Stimulated activated CD8-positive, alpha-beta memory T cell treated with anti-CD3 and anti-CD28 coated beads, Interleukin-4, amount 100 ng/mL, for 4 hours (primary cell): Measurements from ENCODE around the gene TTBK2.
A peak's percentile ranks its signal among the peaks of the same experiment; 100 is the strongest.
"Not testable (repeated sequence)": the region's sequence is repeated elsewhere in the genome, so short reads cannot be mapped to it uniquely, and the experiment has no call there.

Source experiments
- DNase-seq, 2 donors: peaks; one replicate each; pipeline ENCODE4 v3.0.0-alpha.2; 2020; ENCODE audit warnings: low read depth in 2 of 2, low spot score in 1 of 2

The TTBK2 gene

DNA sequence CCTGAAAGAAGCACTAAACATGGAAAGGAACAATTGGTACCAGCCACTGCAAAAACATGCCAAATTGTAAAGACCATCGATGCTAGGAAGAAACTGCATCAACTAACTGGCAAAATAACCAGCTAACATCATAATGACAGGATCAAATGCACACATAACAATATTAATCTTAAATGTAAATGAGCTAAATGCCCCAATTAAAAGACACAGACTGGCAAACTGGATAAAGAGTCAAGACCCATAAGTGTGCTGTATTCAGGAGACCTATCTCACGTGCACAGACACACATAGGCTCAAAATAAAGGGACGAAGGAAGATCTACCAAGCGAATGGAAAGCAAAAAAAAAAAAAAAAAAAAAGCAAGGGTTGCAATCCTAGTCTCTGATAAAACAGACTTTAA lies 154.5 kb downstream of the TTBK2 start:
- DNase-seq = not testable (repeated sequence)

DNA sequence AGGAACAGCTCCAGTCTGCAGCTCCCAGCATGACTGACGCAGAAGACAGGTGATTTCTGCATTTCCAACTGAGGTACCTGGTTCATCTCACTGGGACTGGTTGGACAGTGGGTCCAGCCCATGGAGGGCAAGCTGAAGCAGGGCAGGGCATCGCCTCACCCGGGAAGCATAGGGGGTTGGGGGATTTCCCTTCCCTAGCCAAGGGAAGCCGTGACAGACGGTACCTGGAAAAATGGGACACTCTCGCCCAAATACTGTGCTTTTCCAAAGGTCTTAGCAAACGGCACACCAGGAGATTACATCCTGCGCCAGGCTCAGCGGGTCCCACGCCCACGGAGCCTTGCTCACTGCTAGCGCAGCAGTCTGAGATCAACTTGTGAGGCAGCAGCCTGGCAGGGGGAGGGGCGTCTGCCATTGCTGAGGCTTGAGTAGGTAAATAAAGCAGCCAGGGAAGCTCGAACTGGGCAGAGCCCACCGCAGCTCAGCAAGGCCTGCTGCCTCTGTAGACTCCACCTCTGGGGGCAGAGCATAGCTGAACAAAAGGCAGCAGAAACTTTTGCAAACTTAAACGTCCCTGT lies 156.3 kb downstream of the TTBK2 start:
- DNase-seq = not testable (repeated sequence)

DNA sequence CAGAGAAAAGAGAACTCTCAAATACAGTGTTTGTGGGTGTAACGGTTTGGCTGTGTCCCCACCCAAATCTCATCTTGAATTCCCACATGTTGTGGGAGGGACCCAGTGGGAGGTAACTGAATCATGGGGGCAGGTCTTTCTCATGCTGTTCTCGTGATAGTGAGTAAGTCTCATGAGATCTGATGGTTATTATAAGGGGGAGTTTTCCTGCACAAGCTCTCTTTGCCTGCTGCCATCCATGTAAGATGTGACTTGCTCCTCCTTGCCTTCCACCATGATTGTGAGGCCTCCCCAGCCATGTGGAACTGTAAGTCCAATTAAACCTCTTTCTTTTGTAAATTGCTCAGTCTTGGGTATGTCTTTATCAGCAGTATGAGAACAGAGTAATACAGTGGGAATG lies 158.8 kb downstream of the TTBK2 start:
- DNase-seq = not testable (repeated sequence)

DNA sequence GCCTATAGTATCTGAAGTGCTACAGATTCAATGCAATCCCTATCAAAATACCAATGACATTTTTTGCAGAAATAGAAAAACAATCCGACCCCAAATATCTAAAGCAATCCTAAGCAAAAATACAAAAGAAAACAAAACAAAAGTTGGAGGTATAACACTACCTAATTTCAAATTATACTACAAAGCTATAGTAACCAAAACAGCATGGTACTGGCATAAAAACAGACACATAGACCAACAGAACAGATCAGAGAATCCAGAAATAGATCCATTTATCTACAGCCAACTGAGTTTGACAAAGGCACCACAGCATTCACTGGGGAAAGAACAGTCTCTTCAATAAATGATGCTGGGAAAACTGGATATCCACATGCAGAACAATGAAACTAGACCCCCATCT lies 159.8 kb downstream of the TTBK2 start:
- no peak for DNase-seq

DNA sequence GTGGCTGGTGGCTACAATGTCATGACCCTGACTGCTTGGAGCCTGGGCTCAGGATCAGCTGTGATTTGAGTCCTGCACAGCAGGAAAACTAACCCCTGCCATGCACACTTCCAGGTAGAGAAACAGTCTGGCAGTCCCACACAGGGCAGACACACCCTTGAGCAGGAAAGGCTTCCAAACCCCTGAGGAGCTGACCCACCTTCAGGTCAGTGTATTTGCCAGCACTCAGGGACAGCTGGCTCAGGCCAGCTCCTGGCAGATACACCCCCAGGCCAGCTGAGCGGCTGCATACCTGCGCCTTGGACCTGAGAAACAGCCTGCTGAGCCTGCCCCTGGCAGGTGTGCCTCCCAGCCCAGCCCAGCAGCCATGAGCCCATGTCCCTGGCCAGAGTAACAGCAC lies 161.5 kb downstream of the TTBK2 start:
- DNase-seq = no peak

DNA sequence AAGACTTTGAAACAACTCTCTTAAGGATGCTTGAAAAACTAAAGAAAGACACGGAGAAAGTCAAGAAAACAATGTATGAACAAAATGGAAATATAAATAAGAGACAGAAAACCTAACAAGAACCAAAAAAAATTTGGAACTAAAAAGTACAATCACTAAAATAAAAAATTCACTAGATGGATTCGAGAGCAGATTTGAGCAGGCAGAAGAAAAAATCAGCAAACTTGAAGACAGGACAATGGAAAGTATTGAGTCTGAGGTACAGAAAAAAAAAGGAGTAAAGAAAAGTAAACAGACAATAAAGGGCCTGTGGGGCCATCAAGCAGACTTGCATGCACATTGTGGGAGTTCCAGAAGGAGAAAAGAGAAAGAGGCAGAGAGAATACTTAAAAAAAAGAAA lies 170.3 kb downstream of the TTBK2 start:
- no peak for DNase-seq

DNA sequence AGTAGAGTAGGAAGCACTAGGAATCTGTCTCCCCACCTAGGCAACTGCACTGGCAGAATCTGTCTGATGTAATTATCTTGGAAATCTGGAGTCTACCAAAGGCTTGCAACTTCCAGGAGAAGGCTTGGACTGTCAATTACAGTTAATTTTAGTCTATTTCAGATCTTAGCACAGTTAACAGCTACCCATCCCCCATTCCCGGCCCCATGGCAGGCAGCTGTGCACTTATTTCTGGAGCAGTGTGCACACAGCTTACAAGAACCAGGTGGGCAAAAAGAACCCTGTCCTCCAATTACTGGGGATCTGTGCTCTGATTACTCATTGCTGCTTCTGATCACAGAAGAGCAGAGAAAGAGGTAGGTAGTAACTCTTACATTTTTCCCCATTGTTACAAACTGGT lies 171.3 kb downstream of the TTBK2 start:
- DNase-seq = no peak

DNA sequence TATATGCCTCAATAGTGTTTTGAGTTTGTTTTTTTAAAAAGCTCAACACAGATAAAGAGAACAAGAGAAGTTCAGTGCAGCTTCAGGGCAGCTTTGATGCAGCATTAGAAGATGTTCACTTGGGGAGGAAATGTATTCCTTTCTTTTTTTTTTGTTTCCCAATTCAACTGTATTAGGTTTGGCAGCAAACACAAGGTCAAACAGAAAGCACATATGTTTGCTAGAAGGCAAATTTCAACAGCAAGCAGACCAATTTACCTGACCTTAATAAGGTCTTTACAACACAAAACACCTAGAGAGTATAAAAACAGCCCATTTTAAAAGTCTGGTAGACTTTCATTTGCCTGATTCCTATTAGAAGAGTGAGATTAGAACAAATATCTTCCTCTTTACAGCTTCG lies 176.4 kb downstream of the TTBK2 start:
- no peak for DNase-seq

DNA sequence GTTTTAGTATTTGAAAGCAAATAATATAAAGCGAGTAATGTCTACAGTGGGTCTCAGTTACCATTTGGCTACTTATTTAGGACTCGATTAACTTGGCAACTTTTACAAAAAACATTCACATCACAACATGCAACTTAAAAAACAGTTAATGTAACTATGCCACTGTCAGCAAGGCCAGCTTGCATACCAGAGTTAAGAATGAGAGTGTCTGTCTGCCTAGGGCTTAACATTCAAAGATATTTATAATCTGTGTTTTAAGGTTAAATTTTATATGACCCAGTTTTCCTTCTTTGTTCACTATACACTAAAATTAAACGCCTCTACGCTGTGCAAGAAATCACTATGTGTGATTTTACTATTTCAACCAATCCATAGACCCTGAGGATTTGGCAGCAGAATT lies 178.4 kb downstream of the TTBK2 start:
- no peak for DNase-seq

DNA sequence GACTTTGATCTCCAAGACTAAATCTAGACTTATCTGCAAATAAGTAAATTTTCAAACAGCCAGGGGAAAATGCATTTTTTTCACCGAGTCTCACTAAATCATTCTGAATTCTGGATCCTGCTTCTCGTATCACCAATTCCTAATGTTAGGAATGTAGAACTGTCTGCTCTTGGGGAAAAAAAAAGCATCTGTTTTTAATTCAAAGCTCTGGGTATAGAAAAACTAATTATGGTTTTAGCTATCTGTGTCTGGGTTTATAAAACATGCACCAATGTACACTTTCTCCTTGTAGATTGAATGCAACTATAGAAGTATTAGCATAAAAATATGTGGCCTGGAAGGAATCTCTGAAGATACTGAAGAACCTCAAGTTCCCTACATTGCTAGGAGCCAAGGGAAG lies 178.9 kb downstream of the TTBK2 start:
- no peak for DNase-seq

DNA sequence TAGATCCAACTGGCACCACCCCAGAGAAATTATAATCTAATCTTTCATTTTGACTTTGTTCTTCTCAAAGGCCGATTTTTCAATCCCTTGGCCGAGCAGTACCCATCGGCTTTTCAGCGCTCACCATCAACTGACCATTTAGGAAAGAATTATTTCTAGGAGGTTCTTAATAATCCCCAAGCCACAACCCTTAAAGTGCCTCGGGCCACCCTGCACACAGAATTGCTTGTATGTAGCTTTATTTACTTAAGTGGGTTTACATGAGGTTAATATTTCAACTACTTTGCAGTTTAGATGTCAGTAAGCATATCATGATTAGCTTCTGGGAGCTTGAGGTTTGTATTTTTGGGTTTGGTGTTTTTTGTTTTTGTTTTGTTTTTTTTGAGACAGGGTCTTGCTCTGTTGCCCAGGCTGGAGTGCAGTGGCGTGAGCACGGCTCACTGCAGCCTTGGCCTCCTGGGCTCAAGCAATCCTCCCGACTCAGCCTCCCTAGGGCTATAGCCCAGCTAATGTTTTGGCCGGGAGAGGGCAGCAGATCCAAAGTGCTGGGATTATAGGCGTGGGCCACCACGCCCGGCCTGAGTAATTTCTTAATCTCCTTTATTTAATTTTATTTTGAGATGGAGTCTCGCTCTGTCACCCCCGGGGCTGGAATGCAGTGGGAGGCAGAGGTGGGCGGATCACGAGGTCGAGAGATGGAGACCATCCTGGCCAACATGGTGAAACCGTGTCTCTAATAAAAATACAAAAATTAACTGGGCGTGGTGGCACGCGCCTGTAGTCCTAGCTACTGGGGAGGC lies 182.8 kb downstream of the TTBK2 start:
- no peak for DNase-seq

DNA sequence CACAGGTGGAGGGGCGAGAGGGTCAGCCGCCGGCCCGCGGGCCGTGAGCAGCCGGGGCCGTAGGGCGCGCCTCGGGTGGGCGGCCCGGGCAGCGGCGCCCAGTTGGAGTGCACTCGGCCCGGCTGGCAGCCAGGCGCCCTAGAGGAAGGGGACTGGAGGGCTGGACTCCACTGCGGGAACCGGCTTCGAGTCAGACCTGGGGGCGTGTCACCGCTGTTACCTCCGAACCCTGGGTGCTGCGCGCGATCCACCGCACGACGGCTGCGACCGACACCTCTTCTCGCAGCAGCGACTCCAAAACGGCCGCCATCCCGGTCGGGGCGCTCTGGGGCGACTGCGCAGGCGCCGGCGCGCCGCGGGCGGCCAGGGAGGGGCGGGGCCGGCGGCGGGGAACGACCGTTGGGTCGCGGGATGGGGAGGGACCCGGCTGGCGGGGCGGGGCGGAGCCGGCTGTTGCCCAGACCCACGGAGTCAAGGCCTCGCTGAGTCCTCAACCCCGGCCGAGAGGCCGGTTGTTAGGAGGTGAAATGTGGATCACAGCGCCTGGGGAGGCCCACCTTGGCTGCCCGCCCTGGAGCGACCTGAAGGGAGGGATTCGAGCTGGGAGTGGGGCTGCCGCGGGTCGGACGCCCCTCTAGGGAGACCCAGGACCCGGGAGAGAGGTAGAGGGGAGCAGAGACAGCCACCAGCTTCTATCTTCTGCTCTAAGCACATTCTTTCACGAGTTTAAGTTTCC lies 183.6 kb downstream of the TTBK2 start, which contains the start of gene CDAN1:
TSS of gene CDAN1 (minus strand) at position 336 of the 736 bp plus-strand sequence. CDS start at position 310, 26 bp downstream.
- peak; percentile 77 to 85 for DNase-seq

DNA sequence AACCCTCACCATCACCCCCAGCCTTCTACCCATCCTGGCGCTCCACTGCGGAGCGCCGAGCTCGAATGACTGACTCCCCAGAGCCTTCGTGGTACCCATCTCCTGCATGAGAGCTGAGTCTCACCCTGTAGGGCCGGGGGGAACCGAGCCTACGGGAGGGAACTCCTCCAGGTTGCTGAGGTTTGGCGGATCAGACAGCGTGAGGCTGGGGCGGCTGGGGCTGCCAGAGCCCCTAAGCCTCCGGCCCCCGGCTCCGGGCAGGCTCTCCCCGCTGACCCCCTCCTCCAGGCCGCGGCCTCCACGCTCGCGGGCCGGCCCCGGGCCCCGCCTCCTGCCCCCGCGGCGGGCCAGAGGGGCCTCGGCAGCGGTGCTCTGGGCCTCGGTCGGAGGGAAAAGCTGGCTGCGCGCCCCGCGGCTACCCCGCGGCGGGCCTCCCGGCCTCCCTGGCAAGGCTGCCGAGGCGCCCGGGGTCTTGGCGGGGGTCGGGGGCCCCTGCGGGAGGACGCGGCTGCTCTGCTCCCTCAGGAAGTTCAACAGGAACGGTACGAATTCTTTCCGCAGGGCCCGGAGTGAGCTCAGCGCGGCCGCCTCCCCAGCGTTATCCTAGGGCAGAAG lies 184.3 kb downstream of the TTBK2 start:
- no peak for DNase-seq

DNA sequence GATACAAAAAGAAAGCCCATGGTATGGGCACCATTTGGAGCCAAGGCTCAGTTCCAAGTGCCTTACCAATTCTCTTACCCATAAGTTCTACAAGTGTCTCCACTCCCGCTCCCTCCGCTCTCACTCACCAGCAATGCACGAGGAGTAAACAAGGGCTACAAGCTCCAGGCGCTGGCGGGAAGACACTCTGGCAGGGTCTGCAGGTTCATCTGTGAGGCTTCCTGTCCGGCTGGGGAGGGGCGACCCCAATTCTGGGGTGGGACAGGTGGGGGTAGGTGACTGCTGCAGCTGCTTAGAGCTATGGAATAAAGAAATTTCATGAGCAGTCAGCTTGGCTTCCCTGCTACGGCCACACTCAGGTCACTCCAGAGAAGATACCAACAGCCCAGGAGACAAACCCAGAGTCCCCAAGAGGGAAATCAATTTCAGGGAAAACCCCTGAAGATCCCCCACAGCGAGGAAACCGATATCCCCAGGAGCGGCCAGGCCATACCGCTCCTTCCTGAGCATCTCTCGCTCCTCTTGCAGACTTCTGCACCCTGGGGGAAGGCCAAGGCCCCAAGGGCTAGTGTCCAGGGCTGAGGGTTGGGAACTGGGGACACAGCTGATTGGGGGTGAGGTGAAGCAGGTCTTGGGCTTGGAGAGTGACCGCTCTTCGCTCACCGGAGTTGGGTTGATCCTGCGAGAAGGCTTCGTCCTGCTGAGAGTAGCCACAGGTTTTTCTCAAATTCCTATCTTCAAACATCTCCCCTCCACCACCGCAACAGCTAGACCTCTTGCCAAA lies 185.0 kb downstream of the TTBK2 start:
- DNase-seq = no peak

DNA sequence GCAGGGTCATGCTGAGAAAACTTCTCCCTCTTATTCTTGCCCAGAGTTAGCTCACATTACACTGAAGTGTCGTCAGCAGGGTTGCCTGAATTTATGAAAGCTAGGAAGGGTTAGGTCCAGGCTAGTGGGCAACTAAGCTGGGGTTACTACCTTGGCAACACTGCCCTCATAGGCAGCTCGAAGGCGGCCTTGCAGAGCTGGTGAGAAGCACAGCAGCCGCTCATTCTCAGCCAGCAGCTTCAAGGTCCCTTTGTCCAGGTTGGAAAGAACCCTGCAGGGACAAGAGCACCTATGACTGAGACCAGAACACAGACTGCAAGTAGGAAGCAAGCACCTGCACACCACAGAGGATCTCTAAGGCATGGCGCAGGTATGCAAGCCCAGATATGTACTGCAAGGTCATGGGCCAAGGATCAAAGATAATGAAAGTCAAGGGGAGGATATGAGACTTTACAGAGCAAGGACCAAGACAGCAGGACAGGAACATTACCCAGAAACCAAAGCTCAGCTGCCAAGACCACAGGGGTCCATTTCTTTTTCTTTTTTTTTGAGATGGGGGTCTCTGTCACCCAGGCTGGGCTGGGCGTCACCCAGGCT lies 186.4 kb downstream of the TTBK2 start:
- no peak for DNase-seq

DNA sequence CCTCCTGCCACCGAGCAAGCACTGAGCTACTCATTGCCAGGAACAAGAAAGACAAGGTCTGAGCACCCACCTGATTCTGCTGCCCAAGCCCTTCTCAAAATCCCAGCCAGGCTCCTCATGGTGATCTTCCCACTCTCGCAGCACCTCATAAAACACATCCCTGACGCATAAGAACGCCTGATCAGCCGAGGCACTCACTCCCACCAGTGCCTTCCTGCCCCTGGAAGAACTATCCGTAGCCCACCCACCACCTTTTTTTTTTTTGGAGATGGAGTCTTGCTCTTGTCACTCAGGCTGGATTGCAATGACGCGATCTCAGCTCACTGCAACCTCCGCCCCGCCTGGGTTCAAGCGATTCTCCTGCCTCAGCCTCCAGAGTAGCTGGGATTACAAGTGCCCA lies 187.6 kb downstream of the TTBK2 start:
- DNase-seq = no peak

DNA sequence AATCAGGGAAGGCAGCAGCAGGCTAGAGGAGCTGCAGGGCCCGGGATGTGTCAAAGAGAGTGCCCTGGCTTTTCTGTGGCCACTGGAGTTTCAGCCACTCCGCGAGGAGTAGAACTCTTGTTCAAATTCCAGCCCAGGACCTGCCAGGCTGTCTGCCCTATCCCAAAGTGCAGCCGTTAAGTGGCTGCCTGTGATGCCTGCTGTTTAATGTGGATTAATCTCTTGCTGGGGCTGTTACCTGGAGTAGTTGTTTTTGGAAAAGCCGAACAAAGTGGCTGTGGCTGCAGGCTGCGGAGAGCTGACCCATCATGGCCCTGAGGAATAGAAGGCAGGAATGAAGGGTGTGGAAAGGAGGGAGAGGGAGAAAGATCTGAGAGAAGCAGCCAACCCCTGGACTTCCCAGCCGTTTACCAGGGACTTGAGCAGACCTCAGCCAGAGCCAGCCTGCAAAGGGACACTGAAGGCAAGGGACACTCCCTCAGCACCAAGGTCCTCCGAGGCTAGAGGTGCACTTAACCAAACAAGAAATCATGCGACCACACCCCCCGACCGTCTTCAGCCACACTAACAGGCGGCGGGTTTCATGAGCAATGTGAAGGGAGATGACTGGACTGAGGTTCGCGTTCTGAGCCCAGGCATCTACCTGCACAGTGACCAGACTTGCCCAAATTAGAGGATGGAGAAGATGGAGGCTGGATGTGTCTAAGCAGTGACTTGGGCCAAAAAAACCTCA lies 188.3 kb downstream of the TTBK2 start:
- no peak for DNase-seq

DNA sequence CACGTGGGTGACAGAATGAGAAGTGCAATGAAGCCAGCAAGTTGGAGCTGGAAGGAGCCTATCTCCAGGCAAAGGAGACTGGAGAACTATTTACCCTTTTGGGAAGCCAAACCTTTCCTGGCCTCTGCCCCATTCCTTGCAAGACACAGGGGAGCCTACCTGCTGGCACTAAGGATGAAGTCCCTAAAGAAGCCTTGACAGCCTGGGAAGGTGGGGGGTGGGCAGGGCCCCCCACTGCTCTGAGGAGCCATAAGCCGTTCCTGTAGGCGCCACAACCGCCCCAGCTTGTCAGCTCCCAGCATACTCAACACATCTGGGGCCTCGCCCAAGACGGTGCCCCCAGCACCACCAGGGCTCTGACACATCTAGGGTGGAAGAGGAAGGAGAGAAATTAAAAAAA lies 189.1 kb downstream of the TTBK2 start:
- no peak for DNase-seq

DNA sequence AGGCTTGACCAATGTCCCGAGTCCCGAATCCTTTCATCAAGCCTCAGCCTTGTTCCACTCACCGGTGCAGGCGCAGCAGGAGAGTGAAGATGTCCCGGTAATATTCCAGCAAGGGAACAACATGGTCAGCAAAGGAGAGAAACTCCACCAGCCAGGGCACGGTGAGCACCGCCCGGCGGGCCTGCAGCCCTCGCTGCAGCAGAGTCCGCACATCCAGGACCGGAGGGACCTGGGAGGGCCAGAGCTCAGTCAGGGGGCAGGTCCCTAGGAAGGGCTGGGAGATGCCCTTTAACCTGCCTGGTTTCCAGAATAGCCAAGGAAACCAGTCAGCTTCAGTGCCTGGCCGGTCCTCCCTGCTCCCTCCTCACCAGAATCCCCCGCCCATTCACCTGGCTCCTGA lies 190.0 kb downstream of the TTBK2 start:
- no peak for DNase-seq

DNA sequence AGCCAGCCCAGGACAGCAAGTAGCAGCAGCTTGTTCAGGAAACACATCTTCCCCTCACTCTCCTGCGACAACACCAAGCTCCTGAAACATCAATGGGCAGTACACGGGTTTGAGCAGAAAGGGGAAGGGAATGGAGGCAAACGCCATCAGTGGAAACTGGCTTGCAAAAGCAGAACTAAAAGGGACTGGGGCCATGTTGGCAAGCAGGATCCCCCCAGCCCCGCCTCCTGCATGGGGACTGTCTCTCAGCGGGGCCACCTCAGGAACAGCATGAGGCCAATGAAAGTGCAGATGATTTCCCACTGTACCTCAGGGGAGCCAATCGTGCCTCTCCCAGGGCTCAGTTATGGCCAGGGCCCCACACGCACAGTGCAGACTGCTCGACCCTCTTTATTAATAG lies 190.4 kb downstream of the TTBK2 start:
- DNase-seq = no peak
